NCI-H2196 (cell line): ENCODE data around the gene PBOV1.

Experiments
- DNase-seq: peaks from one replicate; lab custom pipeline; 2025; ENCODE audit not compliant: unreplicated experiment; lab: John Stamatoyannopoulos, UW

Gene PBOV1

GRCh38 chr6:138218449-138218848 lies at the start of gene PBOV1:
Gene PBOV1, minus strand, starts transcription at chr6:138218491. Its CDS starts 96 bp downstream, at chr6:138218395.
- DNase-seq: no peak

- DNase-seq: no peak
Measured at GRCh38 chr6:138266095-138266494, 47.8 kb upstream of the PBOV1 start.

GRCh38 chr6:138264372-138264880 lies 46.1 kb upstream of the PBOV1 start:
- no peak for DNase-seq

- DNase-seq: no peak
Measured at GRCh38 chr6:138263963-138264362, 45.7 kb upstream of the PBOV1 start.

- no peak for DNase-seq
Measured at GRCh38 chr6:138261116-138261780, 43.0 kb upstream of the PBOV1 start.

- DNase-seq: peak; percentile 44
Measured at GRCh38 chr6:138258991-138259390, 40.7 kb upstream of the PBOV1 start.

GRCh38 chr6:138258197-138258596 lies 39.9 kb upstream of the PBOV1 start:
- DNase-seq: no peak

GRCh38 chr6:138257638-138258040 lies 39.3 kb upstream of the PBOV1 start:
- no peak for DNase-seq

GRCh38 chr6:138255443-138255842 lies 37.2 kb upstream of the PBOV1 start:
- no peak for DNase-seq

GRCh38 chr6:138253731-138254130 lies 35.4 kb upstream of the PBOV1 start:
- DNase-seq: no peak

- peak; percentile 35 for DNase-seq
Measured at GRCh38 chr6:138250513-138251247, 32.4 kb upstream of the PBOV1 start.

- no peak for DNase-seq
Measured at GRCh38 chr6:138250053-138250452, 31.8 kb upstream of the PBOV1 start.

GRCh38 chr6:138248878-138249277 lies 30.6 kb upstream of the PBOV1 start:
- DNase-seq: no peak

GRCh38 chr6:138248011-138248410 lies 29.7 kb upstream of the PBOV1 start:
- no peak for DNase-seq

GRCh38 chr6:138246650-138247440 lies 28.6 kb upstream of the PBOV1 start:
- DNase-seq: no peak

GRCh38 chr6:138245751-138246150 lies 27.5 kb upstream of the PBOV1 start:
- DNase-seq: no peak

GRCh38 chr6:138242987-138243592 lies 24.8 kb upstream of the PBOV1 start:
- DNase-seq: no peak

- no peak for DNase-seq
Measured at GRCh38 chr6:138241934-138242333, 23.6 kb upstream of the PBOV1 start.

- no peak for DNase-seq
Measured at GRCh38 chr6:138241381-138241780, 23.1 kb upstream of the PBOV1 start.

- DNase-seq: no peak
Measured at GRCh38 chr6:138240476-138241245, 22.4 kb upstream of the PBOV1 start.
